HG03108 (cell line): ENCODE data around the gene LARGE2.

ENCODE experiments used
- ATAC-seq: cut with Tn5 transposase; IDR thresholded peaks from one replicate; pipeline ENCODE4 v1.9.1; 2021; ENCODE audit warnings: moderate library complexity; ENCODE audit not compliant: unreplicated experiment

Gene LARGE2

GRCh38 chr11:45928535-45929215 lies 6.2 kb downstream of the LARGE2 start:
- ATAC-seq: no peak

- peak; percentile 9 for ATAC-seq
Measured at GRCh38 chr11:45929486-45930030, 7.1 kb downstream of the LARGE2 start.

- ATAC-seq: peak; percentile 87
Measured at GRCh38 chr11:45930031-45930794, 7.8 kb downstream of the LARGE2 start.

GRCh38 chr11:45930951-45931570 lies 8.6 kb downstream of the LARGE2 start:
- no peak for ATAC-seq

GRCh38 chr11:45931739-45932138 lies 9.3 kb downstream of the LARGE2 start:
- no peak for ATAC-seq

GRCh38 chr11:45932217-45932616 lies 9.8 kb downstream of the LARGE2 start:
- no peak for ATAC-seq

- ATAC-seq: no peak
Measured at GRCh38 chr11:45933131-45933831, 10.8 kb downstream of the LARGE2 start.

GRCh38 chr11:45933846-45934579 lies 11.6 kb downstream of the LARGE2 start:
- ATAC-seq: no peak

GRCh38 chr11:45934580-45935318 lies 12.3 kb downstream of the LARGE2 start:
- no peak for ATAC-seq

GRCh38 chr11:45935349-45936064 lies 13.1 kb downstream of the LARGE2 start:
- ATAC-seq: no peak

GRCh38 chr11:45936511-45937054 lies 14.1 kb downstream of the LARGE2 start:
- ATAC-seq: no peak

GRCh38 chr11:45937916-45938315 lies 15.5 kb downstream of the LARGE2 start:
- no peak for ATAC-seq

- ATAC-seq: no peak
Measured at GRCh38 chr11:45939836-45940235, 17.4 kb downstream of the LARGE2 start.

- ATAC-seq: no peak
Measured at GRCh38 chr11:45941285-45941684, 18.8 kb downstream of the LARGE2 start.

GRCh38 chr11:45942381-45942780 lies 19.9 kb downstream of the LARGE2 start:
- no peak for ATAC-seq

GRCh38 chr11:45945397-45945999 lies 23.0 kb downstream of the LARGE2 start:
- ATAC-seq: no peak

- no peak for ATAC-seq
Measured at GRCh38 chr11:45947885-45948284, 25.4 kb downstream of the LARGE2 start.

GRCh38 chr11:45948356-45948755 lies 25.9 kb downstream of the LARGE2 start:
- no peak for ATAC-seq
